Measurements from ENCODE around the gene NR3C2.

Gene NR3C2

DNA sequence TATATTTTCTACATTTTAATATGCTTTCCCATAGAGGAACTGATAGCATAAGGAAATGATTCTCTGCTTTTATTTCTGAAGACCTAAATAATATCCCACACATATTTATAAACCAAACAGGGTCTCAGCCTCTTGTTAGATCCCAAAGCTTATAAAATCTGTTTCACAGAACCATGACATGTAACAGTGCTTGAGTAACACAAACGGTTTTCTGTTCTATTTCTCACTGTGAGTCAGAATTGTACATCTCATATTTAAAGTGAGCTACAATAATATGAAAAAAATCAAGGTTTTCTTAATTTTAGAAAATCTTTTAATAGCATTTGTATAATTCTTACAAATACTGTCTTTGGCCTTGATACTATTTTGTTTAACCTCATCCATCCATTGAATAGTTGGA, 51.2 kb downstream of the NR3C2 start:
- H3K27me3 ChIP-seq (ENCODE audit: control insufficient read depth, insufficient read depth, low read length), result no peaks in the 10 kb centered on the region
- H3K9ac ChIP-seq (ENCODE audit: low read length), result no peak overlapping the region
- H3K4me1 ChIP-seq (ENCODE audit: control insufficient read depth, insufficient read depth, low read length), result no peaks in the 10 kb centered on the region
- no peaks in the 10 kb centered on the region for H3K36me3 ChIP-seq (ENCODE audit: control insufficient read depth, insufficient read depth, low read length)
- H3K4me3 ChIP-seq (ENCODE audit: low read length), result no peak overlapping the region
- no peak overlapping the region for H3K27ac ChIP-seq (ENCODE audit: low read depth, low read length)

DNA sequence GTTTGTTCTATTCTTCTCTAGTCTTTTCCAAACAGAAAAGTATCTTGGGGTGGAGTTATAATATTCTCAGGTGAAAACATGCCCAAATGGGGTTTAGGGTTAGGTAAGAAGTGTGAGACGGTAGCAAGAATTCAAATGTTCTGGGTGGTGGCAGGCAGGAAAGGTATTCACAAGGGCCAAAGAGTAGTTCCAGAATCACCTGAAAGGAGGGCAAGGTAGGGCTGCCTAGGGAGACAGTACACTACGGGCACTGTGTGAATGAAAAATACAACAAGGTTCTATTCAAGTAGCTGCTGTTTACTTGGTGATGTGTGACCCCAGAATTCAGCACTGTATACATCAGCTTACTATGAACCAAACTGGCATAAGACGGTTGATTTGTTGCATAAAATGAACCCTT, 51.9 kb downstream of the NR3C2 start:
- H3K27ac ChIP-seq (ENCODE audit: low read depth, low read length), result no peak overlapping the region
- no peak overlapping the region for H3K9ac ChIP-seq (ENCODE audit: low read length)
- no peaks in the 10 kb centered on the region for H3K27me3 ChIP-seq (ENCODE audit: control insufficient read depth, insufficient read depth, low read length)
- H3K4me3 ChIP-seq (ENCODE audit: low read length), result no peak overlapping the region
- no peaks in the 10 kb centered on the region for H3K36me3 ChIP-seq (ENCODE audit: control insufficient read depth, insufficient read depth, low read length)
- H3K4me1 ChIP-seq (ENCODE audit: control insufficient read depth, insufficient read depth, low read length), result no peaks in the 10 kb centered on the region

DNA sequence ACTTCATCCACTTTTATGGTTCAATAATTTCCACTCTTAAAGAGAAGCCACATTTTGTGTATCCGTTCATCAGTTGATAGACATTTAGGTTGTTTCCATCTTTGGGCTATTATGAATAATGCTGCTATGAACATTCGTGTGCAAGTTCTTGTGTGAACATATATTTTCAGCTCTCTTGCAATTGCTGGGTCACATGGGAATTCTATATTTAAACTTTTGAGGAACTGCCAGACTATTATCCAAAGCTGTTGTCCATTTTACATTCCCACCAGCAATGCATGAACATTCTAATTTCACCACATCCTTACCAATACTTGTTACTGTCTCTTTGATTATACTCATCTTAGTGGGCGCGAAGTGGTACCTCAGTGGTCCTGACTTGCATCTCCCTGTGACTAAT, 61.9 kb downstream of the NR3C2 start:
- Histone ChIP-seq H3K36me3 (ENCODE audit: control insufficient read depth, insufficient read depth, low read length) (no peaks in the 10 kb centered on the region), H3K27ac (ENCODE audit: low read depth, low read length) (no peak overlapping the region), H3K4me3 (ENCODE audit: low read length) (no peak overlapping the region), H3K27me3 (ENCODE audit: control insufficient read depth, insufficient read depth, low read length) (no peaks in the 10 kb centered on the region), H3K4me1 (ENCODE audit: control insufficient read depth, insufficient read depth, low read length) (no peaks in the 10 kb centered on the region), H3K9ac (ENCODE audit: low read length) (no peak overlapping the region)

DNA sequence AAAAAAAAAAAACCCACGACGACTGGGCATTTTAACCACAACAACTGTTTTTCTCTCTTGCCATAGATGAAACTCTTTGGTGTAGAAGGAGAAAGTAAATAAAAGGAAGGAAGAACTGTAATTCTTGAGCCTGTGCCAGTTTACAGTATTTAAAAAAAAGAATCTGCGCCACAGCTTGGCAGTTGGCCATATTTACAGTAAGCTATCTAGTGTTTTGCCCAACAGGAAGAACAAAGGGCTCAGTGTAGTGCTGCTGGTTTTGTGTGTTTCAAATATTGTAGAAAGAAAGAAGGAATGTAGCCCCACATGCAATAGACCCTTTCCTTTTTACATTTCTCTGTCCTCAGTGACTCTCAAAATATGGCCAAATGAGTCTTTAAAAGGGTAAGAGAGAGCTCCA, 66.1 kb downstream of the NR3C2 start:
- Histone ChIP-seq H3K9ac (ENCODE audit: low read length) (no peak overlapping the region), H3K36me3 (ENCODE audit: control insufficient read depth, insufficient read depth, low read length) (no peaks in the 10 kb centered on the region), H3K27me3 (ENCODE audit: control insufficient read depth, insufficient read depth, low read length) (no peaks in the 10 kb centered on the region), H3K4me3 (ENCODE audit: low read length) (peak overlapping the region; percentile 24), H3K4me1 (ENCODE audit: control insufficient read depth, insufficient read depth, low read length) (no peaks in the 10 kb centered on the region), H3K27ac (ENCODE audit: low read depth, low read length) (no peak overlapping the region)

DNA sequence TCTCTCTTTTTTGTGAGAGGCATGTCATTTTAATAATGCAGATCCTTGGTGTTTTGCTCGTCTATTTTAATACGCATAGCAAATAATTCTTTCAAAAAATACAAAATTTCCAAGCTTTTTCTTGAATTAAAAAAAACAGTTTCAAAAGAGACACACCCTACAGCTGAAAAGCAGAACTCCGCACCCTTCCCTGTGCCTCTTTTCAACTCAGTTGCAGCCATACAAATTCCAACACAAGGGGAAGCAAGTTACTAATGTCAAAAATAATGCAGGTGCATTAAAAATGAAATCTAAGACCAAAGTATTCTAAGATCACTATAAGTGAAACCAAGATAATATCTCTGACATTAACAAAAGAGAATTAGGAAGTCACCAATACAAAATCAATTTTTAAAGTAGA, 66.6 kb downstream of the NR3C2 start:
- H3K27me3 ChIP-seq (ENCODE audit: control insufficient read depth, insufficient read depth, low read length), result no peaks in the 10 kb centered on the region
- H3K4me1 ChIP-seq (ENCODE audit: control insufficient read depth, insufficient read depth, low read length), result no peaks in the 10 kb centered on the region
- H3K36me3 ChIP-seq (ENCODE audit: control insufficient read depth, insufficient read depth, low read length), result no peaks in the 10 kb centered on the region
- H3K4me3 ChIP-seq (ENCODE audit: low read length), result peak overlapping the region; percentile 24
- no peak overlapping the region for H3K27ac ChIP-seq (ENCODE audit: low read depth, low read length)
- no peak overlapping the region for H3K9ac ChIP-seq (ENCODE audit: low read length)

DNA sequence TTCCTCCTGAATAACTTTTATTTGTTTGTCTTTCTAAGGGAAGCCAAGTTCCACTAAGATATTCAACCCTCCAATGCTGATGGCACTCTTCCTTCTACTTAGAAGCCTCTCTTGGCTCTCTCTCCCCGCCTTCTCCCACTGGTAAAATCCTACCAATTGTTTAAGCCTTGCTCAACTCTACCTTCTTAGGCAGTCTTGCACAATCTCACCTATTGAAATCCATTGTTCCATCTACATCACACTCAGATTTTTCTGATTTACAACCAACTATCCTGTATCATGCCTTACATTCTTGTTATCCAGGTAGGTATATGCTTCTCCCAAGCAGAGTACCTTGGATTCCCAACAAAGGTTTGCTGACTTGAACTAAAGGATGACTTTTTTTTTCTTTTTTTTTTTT, 69.1 kb downstream of the NR3C2 start:
- H3K4me3 ChIP-seq (ENCODE audit: low read length), result no peak overlapping the region
- H3K9ac ChIP-seq (ENCODE audit: low read length), result no peak overlapping the region
- no peak overlapping the region for H3K27ac ChIP-seq (ENCODE audit: low read depth, low read length)
- no peaks in the 10 kb centered on the region for H3K27me3 ChIP-seq (ENCODE audit: control insufficient read depth, insufficient read depth, low read length)
- no peaks in the 10 kb centered on the region for H3K4me1 ChIP-seq (ENCODE audit: control insufficient read depth, insufficient read depth, low read length)
- no peaks in the 10 kb centered on the region for H3K36me3 ChIP-seq (ENCODE audit: control insufficient read depth, insufficient read depth, low read length)

DNA sequence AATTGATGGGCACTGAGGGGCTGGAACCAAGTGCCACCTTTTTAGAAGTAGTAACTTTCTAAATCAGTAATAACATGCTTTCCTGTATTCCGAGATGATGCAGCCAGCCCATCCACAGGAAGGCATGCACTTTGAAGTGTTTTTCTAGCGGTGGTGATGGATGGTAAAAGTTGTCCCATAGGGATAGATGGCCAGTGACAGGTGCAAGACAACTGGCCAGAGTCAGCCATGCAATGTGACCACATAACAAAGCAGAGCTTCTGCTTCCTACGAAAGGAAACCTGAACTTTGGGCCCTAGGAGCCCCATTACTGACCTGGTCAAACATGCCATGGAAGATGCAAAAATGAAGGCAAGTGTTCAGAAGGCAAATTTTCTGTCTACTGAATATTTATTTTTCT, 72.3 kb downstream of the NR3C2 start:
- Histone ChIP-seq H3K27ac (ENCODE audit: low read depth, low read length) (no peak overlapping the region), H3K9ac (ENCODE audit: low read length) (no peak overlapping the region), H3K4me1 (ENCODE audit: control insufficient read depth, insufficient read depth, low read length) (no peaks in the 10 kb centered on the region), H3K36me3 (ENCODE audit: control insufficient read depth, insufficient read depth, low read length) (no peaks in the 10 kb centered on the region), H3K4me3 (ENCODE audit: low read length) (no peak overlapping the region), H3K27me3 (ENCODE audit: control insufficient read depth, insufficient read depth, low read length) (no peaks in the 10 kb centered on the region)

DNA sequence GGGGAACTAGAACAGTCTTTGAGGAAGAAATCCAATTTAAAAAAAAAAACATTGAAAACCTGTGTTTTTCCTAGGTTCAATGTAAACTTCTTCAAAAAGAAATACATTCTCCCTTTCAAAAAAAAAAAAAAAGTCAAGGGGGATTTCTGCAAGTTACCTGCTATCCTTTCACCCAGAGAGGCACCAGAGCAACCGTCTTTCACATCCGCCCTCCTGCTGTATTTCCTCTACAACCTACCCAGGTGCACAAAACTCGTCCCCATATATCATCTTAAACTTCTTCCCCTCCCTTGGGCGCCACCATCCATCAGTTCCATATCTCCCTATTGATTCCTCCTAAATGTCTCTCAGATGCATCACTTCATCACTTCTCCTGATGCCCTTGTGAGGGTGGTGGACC, 74.5 kb downstream of the NR3C2 start:
- Histone ChIP-seq H3K27me3 (ENCODE audit: control insufficient read depth, insufficient read depth, low read length) (no peaks in the 10 kb centered on the region), H3K36me3 (ENCODE audit: control insufficient read depth, insufficient read depth, low read length) (no peaks in the 10 kb centered on the region), H3K4me3 (ENCODE audit: low read length) (no peak overlapping the region), H3K4me1 (ENCODE audit: control insufficient read depth, insufficient read depth, low read length) (no peaks in the 10 kb centered on the region), H3K27ac (ENCODE audit: low read depth, low read length) (no peak overlapping the region), H3K9ac (ENCODE audit: low read length) (no peak overlapping the region)

DNA sequence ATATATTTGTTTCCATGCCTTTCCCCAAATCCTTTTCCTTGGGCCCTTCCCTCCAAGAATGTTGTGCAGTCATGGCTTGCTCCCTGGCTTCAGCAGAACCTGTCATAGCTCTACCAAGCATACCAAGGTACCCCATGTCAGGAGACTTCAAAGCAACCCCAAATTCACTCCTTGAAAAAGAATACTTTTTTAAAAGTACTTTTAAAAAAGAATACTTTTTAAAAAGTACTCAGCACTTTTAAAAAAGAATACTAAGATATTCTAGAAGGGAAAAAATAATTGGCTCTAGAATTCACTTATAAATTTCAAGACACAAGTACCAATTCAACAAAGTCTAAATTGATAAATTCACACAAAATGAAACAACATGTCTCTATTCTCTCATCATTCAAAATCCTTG, 76.0 kb downstream of the NR3C2 start:
- H3K36me3 ChIP-seq (ENCODE audit: control insufficient read depth, insufficient read depth, low read length), result no peaks in the 10 kb centered on the region
- no peaks in the 10 kb centered on the region for H3K27me3 ChIP-seq (ENCODE audit: control insufficient read depth, insufficient read depth, low read length)
- H3K27ac ChIP-seq (ENCODE audit: low read depth, low read length), result no peak overlapping the region
- no peaks in the 10 kb centered on the region for H3K4me1 ChIP-seq (ENCODE audit: control insufficient read depth, insufficient read depth, low read length)
- no peak overlapping the region for H3K4me3 ChIP-seq (ENCODE audit: low read length)
- no peak overlapping the region for H3K9ac ChIP-seq (ENCODE audit: low read length)

DNA sequence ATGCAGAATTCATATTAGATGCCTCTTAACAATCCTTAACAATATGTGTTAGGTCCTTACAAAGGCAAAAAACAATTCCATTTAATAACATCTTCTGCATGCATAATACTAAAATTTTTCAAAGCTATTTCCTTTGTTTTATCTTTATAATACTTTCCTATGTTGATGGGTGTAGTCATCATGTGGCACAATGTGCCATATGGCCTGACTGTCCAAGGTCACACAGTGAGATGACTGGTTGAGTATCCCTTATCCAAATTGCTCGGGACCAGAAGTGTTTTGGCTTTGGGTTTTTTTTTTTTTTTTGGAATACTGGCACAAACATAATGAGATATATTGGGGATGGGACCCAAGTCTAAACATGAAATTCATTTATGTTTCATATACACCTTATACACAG, 77.7 kb downstream of the NR3C2 start:
- no peaks in the 10 kb centered on the region for H3K36me3 ChIP-seq (ENCODE audit: control insufficient read depth, insufficient read depth, low read length)
- no peak overlapping the region for H3K9ac ChIP-seq (ENCODE audit: low read length)
- H3K27ac ChIP-seq (ENCODE audit: low read depth, low read length), result no peak overlapping the region
- H3K4me3 ChIP-seq (ENCODE audit: low read length), result no peak overlapping the region
- H3K4me1 ChIP-seq (ENCODE audit: control insufficient read depth, insufficient read depth, low read length), result no peaks in the 10 kb centered on the region
- no peaks in the 10 kb centered on the region for H3K27me3 ChIP-seq (ENCODE audit: control insufficient read depth, insufficient read depth, low read length)

DNA sequence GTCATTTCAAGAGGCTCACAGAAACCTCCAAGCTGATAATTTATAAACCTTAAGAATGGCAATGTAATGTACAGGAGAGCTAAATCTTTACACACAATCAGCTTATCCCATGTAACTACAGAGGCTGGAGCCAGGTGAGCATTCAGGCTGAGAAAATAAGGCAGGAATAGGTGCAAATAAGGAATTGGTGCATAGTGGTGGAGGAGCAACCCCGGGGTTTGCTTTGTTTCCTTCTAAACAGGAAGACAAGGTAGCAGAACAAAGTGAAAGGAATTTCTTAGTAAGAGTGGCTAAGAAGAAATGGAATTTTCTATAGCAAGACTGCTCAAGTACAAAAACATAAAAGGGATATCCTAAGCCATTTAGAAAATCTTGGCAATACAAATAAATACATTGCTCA, 82.4 kb downstream of the NR3C2 start:
- no peaks in the 10 kb centered on the region for H3K27me3 ChIP-seq (ENCODE audit: control insufficient read depth, insufficient read depth, low read length)
- no peak overlapping the region for H3K27ac ChIP-seq (ENCODE audit: low read depth, low read length)
- no peak overlapping the region for H3K9ac ChIP-seq (ENCODE audit: low read length)
- H3K4me3 ChIP-seq (ENCODE audit: low read length), result no peak overlapping the region
- peaks cover 3% of the 10 kb centered on the region for H3K4me1 ChIP-seq (ENCODE audit: control insufficient read depth, insufficient read depth, low read length)
- no peaks in the 10 kb centered on the region for H3K36me3 ChIP-seq (ENCODE audit: control insufficient read depth, insufficient read depth, low read length)

DNA sequence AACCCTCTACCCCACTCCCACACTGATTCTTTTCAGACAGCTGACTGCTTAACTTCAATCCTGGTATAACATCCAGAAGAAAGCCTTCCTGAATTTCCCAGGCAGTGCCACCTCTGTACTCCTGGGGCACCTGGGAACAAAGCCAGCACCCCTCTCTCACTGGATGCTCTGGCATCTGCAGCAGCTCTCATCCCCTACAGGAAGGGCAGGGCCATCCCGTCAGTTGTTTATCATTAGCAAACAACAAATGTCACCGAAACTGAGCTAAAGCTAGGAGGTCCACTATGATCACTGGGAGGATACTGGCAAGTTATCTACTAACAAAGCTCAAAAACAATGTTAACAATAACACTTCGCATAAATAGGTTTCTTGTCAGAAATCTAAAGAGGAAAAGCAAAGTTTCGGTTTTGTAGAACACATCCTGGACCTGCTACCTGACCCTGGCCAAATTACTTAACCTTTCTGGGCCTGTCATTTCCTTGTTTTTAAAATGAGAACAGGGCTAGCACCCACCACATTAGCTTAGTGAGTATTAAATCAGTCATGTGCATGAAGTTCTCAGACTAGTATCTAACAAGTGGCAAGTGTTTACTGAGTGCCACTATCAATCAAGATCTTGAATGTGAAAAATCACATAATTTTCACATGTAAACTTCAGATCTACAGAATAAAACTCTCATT, 86.6 kb downstream of the NR3C2 start:
- Histone ChIP-seq H3K9ac (ENCODE audit: low read length) (no peak overlapping the region), H3K4me1 (ENCODE audit: control insufficient read depth, insufficient read depth, low read length) (peaks cover 3% of the 10 kb centered on the region), H3K27ac (ENCODE audit: low read depth, low read length) (no peak overlapping the region), H3K27me3 (ENCODE audit: control insufficient read depth, insufficient read depth, low read length) (no peaks in the 10 kb centered on the region), H3K4me3 (ENCODE audit: low read length) (no peak overlapping the region), H3K36me3 (ENCODE audit: control insufficient read depth, insufficient read depth, low read length) (no peaks in the 10 kb centered on the region)

DNA sequence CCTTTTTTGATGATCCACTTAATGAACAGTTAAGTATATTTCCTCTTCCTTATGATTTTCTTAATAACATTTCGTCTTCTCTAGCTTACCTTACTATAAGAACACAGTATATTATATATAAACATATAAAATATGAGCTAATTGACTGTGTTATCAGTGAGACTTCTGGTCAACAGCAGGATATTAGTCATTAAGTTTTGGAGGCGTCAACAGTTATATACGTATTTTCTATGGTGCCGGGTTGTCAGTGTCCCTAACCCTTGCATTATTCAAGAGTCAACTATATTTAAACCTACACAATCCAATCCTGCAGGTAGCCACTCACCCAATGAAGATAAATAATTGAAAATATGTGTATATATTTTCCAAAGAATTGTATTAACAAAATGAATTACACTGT, 88.0 kb downstream of the NR3C2 start:
- Histone ChIP-seq H3K36me3 (ENCODE audit: control insufficient read depth, insufficient read depth, low read length) (no peaks in the 10 kb centered on the region), H3K4me1 (ENCODE audit: control insufficient read depth, insufficient read depth, low read length) (peaks cover 3% of the 10 kb centered on the region), H3K27ac (ENCODE audit: low read depth, low read length) (no peak overlapping the region), H3K9ac (ENCODE audit: low read length) (no peak overlapping the region), H3K4me3 (ENCODE audit: low read length) (no peak overlapping the region), H3K27me3 (ENCODE audit: control insufficient read depth, insufficient read depth, low read length) (no peaks in the 10 kb centered on the region)

All from rectal smooth muscle tissue (tissue), 1 donor.